ENCODE results near the gene ANKS1B. TPM values are rescaled to one million over a fixed set of nuclear protein-coding genes. Genes with fewer than 3 reads are reported as not detected.

Gene ANKS1B
- total RNA-seq, 1 experiment from 2014 or later: 0.61 TPM

DNA sequence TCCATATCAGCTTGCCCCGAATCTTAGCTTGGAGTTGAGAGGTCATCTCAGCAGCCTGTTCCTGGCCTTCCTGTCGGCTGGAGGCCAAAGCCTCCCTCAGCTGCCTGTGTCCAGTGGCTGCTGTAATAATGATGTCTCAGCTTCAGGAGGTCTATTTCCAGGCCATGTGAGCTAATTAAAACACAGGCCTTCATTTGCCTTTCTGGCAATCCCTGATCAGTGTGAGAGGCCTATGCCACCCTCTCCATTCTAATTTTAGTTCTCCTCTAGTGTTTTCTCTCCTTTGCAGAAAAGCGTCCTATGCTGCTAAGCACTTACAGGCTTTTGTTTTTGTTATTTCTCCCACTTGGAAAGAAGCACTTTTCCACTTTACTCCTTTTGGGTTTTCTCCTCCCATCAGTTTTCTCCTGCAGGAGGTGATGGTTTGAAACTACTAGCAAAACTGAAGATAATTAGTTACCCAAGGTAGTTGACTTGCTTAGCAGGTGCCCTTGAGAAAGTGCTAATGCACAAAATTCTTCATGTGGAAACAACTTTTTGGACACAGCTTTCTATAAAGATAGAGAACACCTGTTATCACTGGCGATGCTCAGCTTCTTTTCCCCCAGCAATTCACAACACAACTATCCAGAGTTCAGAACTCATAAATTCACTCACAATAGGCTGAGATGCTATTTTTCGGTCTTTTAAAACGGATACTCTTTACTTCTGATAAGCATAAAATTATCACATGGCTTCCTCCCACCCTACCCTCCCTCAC lies 592.5 kb downstream of the ANKS1B start:
- Mint-ChIP-seq H3K27ac (ENCODE audit: unreplicated experiment) (no peak overlapping the region), H3K36me3 (ENCODE audit: insufficient read depth, unreplicated experiment) (no peaks in the 10 kb centered on the region), H3K4me3 (ENCODE audit: unreplicated experiment) (no peak overlapping the region), H3K4me1 (ENCODE audit: low read depth, unreplicated experiment) (no peaks in the 10 kb centered on the region), H3K27me3 (ENCODE audit: insufficient read depth, unreplicated experiment) (no peaks in the 10 kb centered on the region), H3K9me3 (ENCODE audit: unreplicated experiment) (no peaks in the 10 kb centered on the region)
- Histone ChIP-seq H3K4me3 (ENCODE audit: low read depth, low read length) (no peak overlapping the region), H3K9me3 (no peaks in the 10 kb centered on the region), H3K36me3 (ENCODE audit: control insufficient read depth, insufficient read depth, low read length) (no peaks in the 10 kb centered on the region), H3K27me3 (replicated peaks; ENCODE audit: control insufficient read depth, insufficient read depth, low read length) (no peaks in the 10 kb centered on the region), H3K4me1 (no peaks in the 10 kb centered on the region)
- BruUV-seq (replicated peaks): no TSS peak
- intact Hi-C loops (cut with micrococcal nuclease; ENCODE audit: unreplicated experiment): no loop called here
- ChIA-PET POLR2A (no interaction called here), CTCF (no interaction called here)
- DNase-seq: no peak
- TF ChIP-seq, protein P1, sequence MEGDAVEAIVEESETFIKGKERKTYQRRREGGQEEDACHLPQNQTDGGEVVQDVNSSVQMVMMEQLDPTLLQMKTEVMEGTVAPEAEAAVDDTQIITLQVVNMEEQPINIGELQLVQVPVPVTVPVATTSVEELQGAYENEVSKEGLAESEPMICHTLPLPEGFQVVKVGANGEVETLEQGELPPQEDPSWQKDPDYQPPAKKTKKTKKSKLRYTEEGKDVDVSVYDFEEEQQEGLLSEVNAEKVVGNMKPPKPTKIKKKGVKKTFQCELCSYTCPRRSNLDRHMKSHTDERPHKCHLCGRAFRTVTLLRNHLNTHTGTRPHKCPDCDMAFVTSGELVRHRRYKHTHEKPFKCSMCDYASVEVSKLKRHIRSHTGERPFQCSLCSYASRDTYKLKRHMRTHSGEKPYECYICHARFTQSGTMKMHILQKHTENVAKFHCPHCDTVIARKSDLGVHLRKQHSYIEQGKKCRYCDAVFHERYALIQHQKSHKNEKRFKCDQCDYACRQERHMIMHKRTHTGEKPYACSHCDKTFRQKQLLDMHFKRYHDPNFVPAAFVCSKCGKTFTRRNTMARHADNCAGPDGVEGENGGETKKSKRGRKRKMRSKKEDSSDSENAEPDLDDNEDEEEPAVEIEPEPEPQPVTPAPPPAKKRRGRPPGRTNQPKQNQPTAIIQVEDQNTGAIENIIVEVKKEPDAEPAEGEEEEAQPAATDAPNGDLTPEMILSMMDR (IDR thresholded peaks at IDR 0.05; ENCODE audit: insufficient read depth in 1 of 2, low read depth in 1 of 2, low read length in 1 of 2, severe bottlenecking in 1 of 2, unreplicated experiment in 1 of 2): no peak

DNA sequence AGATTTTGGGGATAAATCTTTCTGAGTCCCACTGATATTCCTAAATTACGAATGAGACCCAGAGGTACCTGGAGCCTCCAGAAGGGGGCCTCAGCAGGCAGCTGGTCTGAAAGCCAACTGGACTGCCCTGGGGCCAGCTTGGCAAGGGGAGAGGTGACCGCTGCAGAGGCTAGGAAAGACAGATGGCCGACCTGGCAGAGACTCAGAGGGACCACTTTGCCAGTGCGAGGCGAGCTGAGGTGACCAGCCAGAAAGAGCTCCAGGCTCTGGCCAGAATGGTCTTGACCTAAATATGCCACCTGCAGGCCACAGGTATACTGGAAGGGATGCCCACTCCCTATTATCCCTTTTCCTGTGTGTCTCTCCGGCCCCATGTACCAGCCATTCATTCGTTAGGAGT lies 594.0 kb downstream of the ANKS1B start:
- BruUV-seq (replicated peaks): no TSS peak
- ChIA-PET POLR2A (no interaction called here), CTCF (interaction anchor here (1.0 kb wide), 1 partner anchor 268 kb away, joined by 4 read pairs; no protein-coding TSS in a partner anchor)
- no peak overlapping the region for H3K4me3 ChIP-seq (ENCODE audit: low read depth, low read length)
- Mint-ChIP-seq H3K4me1 (ENCODE audit: low read depth, unreplicated experiment) (no peaks in the 10 kb centered on the region), H3K27ac (ENCODE audit: unreplicated experiment) (no peak overlapping the region), H3K9me3 (ENCODE audit: unreplicated experiment) (no peaks in the 10 kb centered on the region), H3K27me3 (ENCODE audit: insufficient read depth, unreplicated experiment) (no peaks in the 10 kb centered on the region), H3K36me3 (ENCODE audit: insufficient read depth, unreplicated experiment) (no peaks in the 10 kb centered on the region), H3K4me3 (ENCODE audit: unreplicated experiment) (no peak overlapping the region)
- no peaks in the 10 kb centered on the region for H3K4me1 ChIP-seq
- H3K36me3 ChIP-seq (ENCODE audit: control insufficient read depth, insufficient read depth, low read length): no peaks in the 10 kb centered on the region
- DNase-seq: peak in 1 of 2 experiments; percentile 39
- TF ChIP-seq, protein P1 (IDR thresholded peaks at IDR 0.05; ENCODE audit: insufficient read depth in 1 of 2, low read depth in 1 of 2, low read length in 1 of 2, severe bottlenecking in 1 of 2, unreplicated experiment in 1 of 2): peak; percentile 52
- intact Hi-C loops (cut with micrococcal nuclease; ENCODE audit: unreplicated experiment): loop anchor here (1.0 kb wide), 1 partner anchor 347 kb away; no protein-coding TSS in a partner anchor
- H3K27me3 ChIP-seq (replicated peaks; ENCODE audit: control insufficient read depth, insufficient read depth, low read length): no peaks in the 10 kb centered on the region
- no peaks in the 10 kb centered on the region for H3K9me3 ChIP-seq

DNA sequence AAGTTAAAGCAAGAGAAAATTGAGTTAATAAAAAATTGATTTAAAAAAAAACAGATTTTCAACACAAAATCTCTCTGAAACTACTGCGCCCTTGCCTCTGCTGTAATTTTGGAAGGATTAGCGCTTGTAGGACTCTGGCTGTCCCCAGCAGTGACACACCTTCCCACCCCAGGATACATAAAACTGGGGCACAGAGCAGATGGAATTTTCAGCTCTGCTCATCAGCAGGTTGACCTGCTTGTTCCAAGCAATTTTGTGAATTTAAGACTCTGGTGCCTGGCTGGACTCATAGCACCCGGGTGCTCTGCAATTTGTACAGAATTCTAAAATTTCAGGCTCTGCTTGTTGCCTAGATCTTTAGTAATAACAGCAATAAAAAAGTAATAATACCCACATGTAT lies 595.0 kb downstream of the ANKS1B start:
- CTCF ChIA-PET: no interaction called here

More for the DNA sequence above, 595.0 kb downstream of the ANKS1B start:
- DNase-seq: no peak
- BruUV-seq (replicated peaks): no TSS peak
- TF ChIP-seq, protein P1 (IDR thresholded peaks at IDR 0.05; ENCODE audit: insufficient read depth in 1 of 2, low read depth in 1 of 2, low read length in 1 of 2, severe bottlenecking in 1 of 2, unreplicated experiment in 1 of 2): no peak
- H3K36me3 Mint-ChIP-seq (ENCODE audit: insufficient read depth, unreplicated experiment): no peaks in the 10 kb centered on the region
- H3K4me3 Mint-ChIP-seq (ENCODE audit: unreplicated experiment): no peak overlapping the region
- H3K27me3 Mint-ChIP-seq (ENCODE audit: insufficient read depth, unreplicated experiment): no peaks in the 10 kb centered on the region
- Histone ChIP-seq H3K4me3 (ENCODE audit: low read depth, low read length) (no peak overlapping the region), H3K9me3 (no peaks in the 10 kb centered on the region), H3K27me3 (replicated peaks; ENCODE audit: control insufficient read depth, insufficient read depth, low read length) (no peaks in the 10 kb centered on the region), H3K36me3 (ENCODE audit: control insufficient read depth, insufficient read depth, low read length) (no peaks in the 10 kb centered on the region), H3K4me1 (no peaks in the 10 kb centered on the region)
- intact Hi-C loops (cut with micrococcal nuclease; ENCODE audit: unreplicated experiment): loop anchor here (1.0 kb wide), 1 partner anchor 346 kb away; no protein-coding TSS in a partner anchor
- no peaks in the 10 kb centered on the region for H3K4me1 Mint-ChIP-seq (ENCODE audit: low read depth, unreplicated experiment)
- POLR2A ChIA-PET: no interaction called here
- H3K27ac Mint-ChIP-seq (ENCODE audit: unreplicated experiment): no peak overlapping the region
- H3K9me3 Mint-ChIP-seq (ENCODE audit: unreplicated experiment): no peaks in the 10 kb centered on the region

Measured in Caco-2 (cell line).